HEK293 (cell line): ENCODE measurements around the gene CDX1.

Source experiments
- CTCF ChIA-PET: fragments of 350-600 bp; formaldehyde crosslinking; extraction: SDS; loops from one replicate; lab custom pipeline; 2021; ENCODE audit warnings: antibody characterized with exemption; lab: Yijun Ruan, JAX
- POLR2A ChIA-PET: fragments of 300-600 bp; formaldehyde crosslinking; extraction: SDS; loops from one replicate; lab custom pipeline; 2020; ENCODE audit warnings: antibody characterized with exemption, inconsistent platforms; lab: Yijun Ruan, JAX
- H3K27ac ChIP-seq: fragments of 200-500 bp; sonication (Bioruptor generic); 2 replicates; pipeline ENCODE4 v1.5.1; 2014; ENCODE audit warnings: low read depth, low read length, control low read depth, inconsistent platforms; ENCODE audit errors: extremely low read depth
- H3K36me3 ChIP-seq, 2 experiments: fragments of 200-500 bp in 1 of 2; sonication (Bioruptor generic) in 1 of 2; 1 replicate in 1 of 2; 2 replicates in 1 of 2; pipeline ENCODE4 v1.5.1; 2014 to 2017; ENCODE audit warnings: inconsistent platforms in 2 of 2, low read length in 2 of 2; ENCODE audit not compliant: control insufficient read depth in 2 of 2, insufficient read depth in 1 of 2
- H3K4me1 ChIP-seq: fragments of 200-500 bp; sonication (Bioruptor generic); 2 replicates; pipeline ENCODE4 v1.5.1; 2014; ENCODE audit warnings: mild to moderate bottlenecking, low read length, inconsistent platforms; ENCODE audit not compliant: control insufficient read depth, insufficient read depth
- H3K4me3 ChIP-seq: 2 replicates; pipeline ENCODE4 v1.5.1; 2011; ENCODE audit warnings: low read depth, mild to moderate bottlenecking, control low read depth, low read length, moderate library complexity
- H3K9me3 ChIP-seq: fragments of 200-500 bp; sonication (Bioruptor generic); 2 replicates; pipeline ENCODE4 v1.5.1; 2014; ENCODE audit warnings: low read depth, low read length, inconsistent platforms; ENCODE audit not compliant: control insufficient read depth, insufficient read depth
- GLIS2 ChIP-seq: fragments of 450-650 bp; formaldehyde crosslinking; IDR thresholded peaks from 2 replicates; pipeline ENCODE4 v1.5.1; 2016; ENCODE audit warnings: missing biosample characterization, missing genetic modification characterization
- KLF1 ChIP-seq: fragments of 450-650 bp; formaldehyde crosslinking; IDR thresholded peaks from 2 replicates; pipeline ENCODE4 v1.5.1; 2016; ENCODE audit warnings: missing biosample characterization, missing genetic modification characterization
- REST ChIP-seq: fragments of 450-650 bp; formaldehyde crosslinking; IDR thresholded peaks from 2 replicates; pipeline ENCODE4 v1.5.1; 2016; ENCODE audit warnings: missing biosample characterization, missing genetic modification characterization
- WT1 ChIP-seq: fragments of 450-650 bp; formaldehyde crosslinking; IDR thresholded peaks from 2 replicates; pipeline ENCODE4 v1.5.1; 2016; ENCODE audit warnings: missing biosample characterization, missing genetic modification characterization
- YY1 ChIP-seq: fragments of 450-650 bp; formaldehyde crosslinking; IDR thresholded peaks from 2 replicates; pipeline ENCODE4 v1.5.1; 2018; ENCODE audit warnings: missing biosample characterization, missing genetic modification characterization
- ZBTB6 ChIP-seq: fragments of 450-650 bp; formaldehyde crosslinking; IDR thresholded peaks from 2 replicates; pipeline ENCODE4 v1.5.1; 2017; ENCODE audit warnings: missing biosample characterization, missing genetic modification characterization
- ZFP69B ChIP-seq: fragments of 450-650 bp; formaldehyde crosslinking; IDR thresholded peaks from 2 replicates; pipeline ENCODE4 v1.5.1; 2016; ENCODE audit warnings: missing biosample characterization, missing genetic modification characterization
- ZIC2 ChIP-seq: fragments of 450-650 bp; formaldehyde crosslinking; IDR thresholded peaks from 2 replicates; pipeline ENCODE4 v1.5.1; 2016; ENCODE audit warnings: missing biosample characterization, missing genetic modification characterization
- ZNF221 ChIP-seq: fragments of 450-650 bp; formaldehyde crosslinking; IDR thresholded peaks from 2 replicates; pipeline ENCODE4 v1.5.1; 2017; ENCODE audit warnings: missing biosample characterization, missing genetic modification characterization, borderline replicate concordance
- ZNF292 ChIP-seq: fragments of 450-650 bp; formaldehyde crosslinking; IDR thresholded peaks from 2 replicates; pipeline ENCODE4 v1.5.1; 2016; ENCODE audit warnings: low read depth, missing biosample characterization, missing genetic modification characterization, borderline replicate concordance
- ZNF341 ChIP-seq: fragments of 450-650 bp; formaldehyde crosslinking; IDR thresholded peaks from 2 replicates; pipeline ENCODE4; 2016; ENCODE audit warnings: low read depth, missing biosample characterization, missing genetic modification characterization
- ZNF391 ChIP-seq: fragments of 450-650 bp; formaldehyde crosslinking; IDR thresholded peaks from 2 replicates; pipeline ENCODE4 v1.5.1; 2016; ENCODE audit warnings: low read depth, missing biosample characterization, missing genetic modification characterization, borderline replicate concordance
- ZNF433 ChIP-seq: fragments of 450-650 bp; formaldehyde crosslinking; IDR thresholded peaks from 2 replicates; pipeline ENCODE4 v1.5.1; 2016; ENCODE audit warnings: missing biosample characterization, missing genetic modification characterization, low read depth
- ZNF449 ChIP-seq: fragments of 450-650 bp; formaldehyde crosslinking; IDR thresholded peaks from 2 replicates; pipeline ENCODE4 v1.5.1; 2017; ENCODE audit warnings: missing biosample characterization, mild to moderate bottlenecking, missing genetic modification characterization, moderate library complexity
- ZNF549 ChIP-seq: fragments of 450-650 bp; IDR thresholded peaks from 2 replicates; pipeline ENCODE4 v1.5.1; 2018; ENCODE audit warnings: missing biosample characterization, missing genetic modification characterization, mild to moderate bottlenecking, inconsistent platforms, moderate library complexity
- ZNF560 ChIP-seq: fragments of 450-650 bp; formaldehyde crosslinking; IDR thresholded peaks from 2 replicates; pipeline ENCODE4 v1.5.1; 2017; ENCODE audit warnings: missing biosample characterization, missing genetic modification characterization, borderline replicate concordance
- ZNF561 ChIP-seq: fragments of 450-650 bp; IDR thresholded peaks from 2 replicates; pipeline ENCODE4 v1.5.1; 2018; ENCODE audit warnings: missing biosample characterization, missing genetic modification characterization, borderline replicate concordance
- ZNF585B ChIP-seq: fragments of 450-650 bp; formaldehyde crosslinking; IDR thresholded peaks from 2 replicates; pipeline ENCODE4 v1.5.1; 2016; ENCODE audit warnings: missing biosample characterization, missing genetic modification characterization
- ZNF670 ChIP-seq: fragments of 450-650 bp; formaldehyde crosslinking; IDR thresholded peaks from 2 replicates; pipeline ENCODE4 v1.5.1; 2016; ENCODE audit warnings: missing biosample characterization, missing genetic modification characterization, low read depth
- ZNF747 ChIP-seq: fragments of 450-650 bp; formaldehyde crosslinking; IDR thresholded peaks from 2 replicates; pipeline ENCODE4 v1.5.1; 2016; ENCODE audit warnings: missing biosample characterization, missing genetic modification characterization
- ZSCAN16 ChIP-seq: fragments of 450-650 bp; formaldehyde crosslinking; IDR thresholded peaks from 2 replicates; pipeline ENCODE4 v1.5.1; 2016; ENCODE audit warnings: missing biosample characterization, missing genetic modification characterization

The CDX1 gene

GRCh38 chr5:150149618-150150017 lies 17.0 kb upstream of the CDX1 start (continued):
- no peak for TF ChIP-seq REST (tag by site-specific recombination)
- no peak for TF ChIP-seq ZBTB6
- TF ChIP-seq ZNF561, result no peak
- no peak for TF ChIP-seq ZNF670 (tag by site-specific recombination)
- TF ChIP-seq ZNF585B, result no peak
- no peak for TF ChIP-seq ZNF292 (tag by site-specific recombination)

- no peak overlapping the region for H3K27ac ChIP-seq
- POLR2A ChIA-PET, result no interaction called here
- no peaks in the 10 kb centered on the region for H3K36me3 ChIP-seq
These were observed 13.7 kb upstream of the CDX1 start for GRCh38 chr5:150152636-150153462.

GRCh38 chr5:150153483-150153882 lies 13.1 kb upstream of the CDX1 start:
- H3K4me1 ChIP-seq, result no peaks in the 10 kb centered on the region
- H3K36me3 ChIP-seq, result no peaks in the 10 kb centered on the region
- ChIA-PET POLR2A (no interaction called here), CTCF (interaction anchor here (0.6 kb wide), 1 partner anchor 8 kb away, joined by 3 read pairs; no protein-coding TSS in a partner anchor)
- no peak overlapping the region for H3K27ac ChIP-seq
- TF ChIP-seq ZIC2 (tag by site-specific recombination) (0 out of 2 replicates have a peak, but pooled peaks have one; percentile 3), WT1 (tag by site-specific recombination) (no peak), ZNF221 (tag by site-specific recombination) (no peak), KLF1 (no peak), ZNF560 (tag by site-specific recombination) (no peak)
- H3K4me3 ChIP-seq, result no peak overlapping the region
- no peaks in the 10 kb centered on the region for H3K9me3 ChIP-seq

More at GRCh38 chr5:150152636-150153462, 13.7 kb upstream of the CDX1 start:
- no peak overlapping the region for H3K4me3 ChIP-seq
- TF ChIP-seq YY1 (tag by site-specific recombination) (no peak), ZIC2 (tag by site-specific recombination) (peak; percentile 51), GLIS2 (tag by site-specific recombination) (peak; percentile 18; the same call in 1 of the 2 replicates)
- CTCF ChIA-PET, result interaction anchor here (0.6 kb wide), 2 partner anchors 9 to 10 kb away, joined by 3 read pairs; no protein-coding TSS in a partner anchor
- H3K9me3 ChIP-seq, result no peaks in the 10 kb centered on the region
- H3K4me1 ChIP-seq, result no peaks in the 10 kb centered on the region

- CTCF ChIA-PET, result interaction anchor here (0.6 kb wide), 1 partner anchor 8 kb away, joined by 3 read pairs; no protein-coding TSS in a partner anchor
- no peak for TF ChIP-seq ZNF391
- TF ChIP-seq ZFP69B (tag by site-specific recombination), result no peak
- no peak for TF ChIP-seq ZNF449
- TF ChIP-seq ZSCAN16 (tag by site-specific recombination), result no peak
- TF ChIP-seq ZNF341 (tag by site-specific recombination), result no peak
- TF ChIP-seq ZNF747 (tag by site-specific recombination), result no peak
- TF ChIP-seq ZNF549, result no peak
- TF ChIP-seq ZNF433 (tag by site-specific recombination), result no peak
These were observed 12.5 kb upstream of the CDX1 start for GRCh38 chr5:150153957-150154617.

More at GRCh38 chr5:150153957-150154617, 12.5 kb upstream of the CDX1 start:
- no peak overlapping the region for H3K27ac ChIP-seq
- no peaks in the 10 kb centered on the region for H3K36me3 ChIP-seq
- H3K4me1 ChIP-seq, result no peaks in the 10 kb centered on the region
- POLR2A ChIA-PET, result no interaction called here
- no peak overlapping the region for H3K4me3 ChIP-seq
- H3K9me3 ChIP-seq, result no peaks in the 10 kb centered on the region
